Measurements from ENCODE around the gene SVOPL. TPM values are rescaled to one million over a fixed set of nuclear protein-coding genes. Genes with fewer than 3 reads are reported as not detected.

Gene SVOPL
- polyA plus RNA-seq, 1 of the 3 experiments (the other 2 are of a cell fraction), result not detected

- 0 out of 2 replicates have a peak, but pooled peaks cover 7% of the 10 kb centered on the region for H3K9me3 ChIP-seq
- whole genome bisulfite sequencing (ENCODE audit: low lambda C conversion rate), result 96% methylated on average over 3 of the region's 3 CpGs
- no peak overlapping the region for H3K4me3 ChIP-seq (ENCODE audit: low read depth in 2 of 2, low read length in 1 of 2)
- H3F3A ChIP-seq (replicated peaks; ENCODE audit: insufficient read depth), result no peaks in the 10 kb centered on the region
- H3K9ac ChIP-seq, result no peak overlapping the region
- ChIA-PET CTCF (interaction anchor here (0.6 kb wide), 2 partner anchors 11 to 904 kb away, joined by 3 to 4 read pairs; no protein-coding TSS in a partner anchor), POLR2A (no interaction called here)
- no peak overlapping the region for H3K27ac ChIP-seq (ENCODE audit: low read depth in 2 of 2, low read length in 1 of 2)
- DNase-seq, result no peak
- H2AFZ ChIP-seq (ENCODE audit: low read depth), result no peak overlapping the region
- peaks cover 79 to 86% of the 10 kb centered on the region in 2 experiments for H3K36me3 ChIP-seq (replicated peaks in 1 of 2; ENCODE audit: control insufficient read depth in 1 of 2, insufficient read depth in 2 of 2, low read length in 1 of 2)
- H3K27me3 ChIP-seq (ENCODE audit: insufficient read depth), result no peaks in the 10 kb centered on the region
- TF ChIP-seq RFX5 (IDR thresholded peaks at IDR 0.05; ENCODE audit: low read length) (no peak), YY1 (IDR thresholded peaks at IDR 0.05; ENCODE audit: low read depth) (no peak), TEAD4 (IDR thresholded peaks at IDR 0.05; ENCODE audit: borderline replicate concordance, insufficient read depth) (no peak), NFIC (IDR thresholded peaks at IDR 0.05; ENCODE audit: borderline replicate concordance) (no peak), FOXJ3 (CRISPR knock-in tag; IDR thresholded peaks at IDR 0.05) (no peak), ZBTB33 (IDR thresholded peaks at IDR 0.05; ENCODE audit: borderline replicate concordance, low read depth) (no peak), RCOR1 (IDR thresholded peaks at IDR 0.05; ENCODE audit: low read length) (no peak), POLR2AphosphoS5 (IDR thresholded peaks at IDR 0.05; ENCODE audit: low read depth, low read length) (no peak), IRF3 (IDR thresholded peaks at IDR 0.05; ENCODE audit: low read depth, low read length) (no peak), PBX3 (IDR thresholded peaks at IDR 0.05) (no peak), TCF12 (IDR thresholded peaks at IDR 0.05) (no peak), EZH2phosphoT487 (IDR thresholded peaks at IDR 0.05; ENCODE audit: borderline replicate concordance, low read depth) (no peak), NRF1 (IDR thresholded peaks at IDR 0.05; ENCODE audit: low read depth, low read length) (no peak), FOSL2 (IDR thresholded peaks at IDR 0.05; ENCODE audit: borderline replicate concordance, low read depth) (no peak), CTCF (IDR thresholded peaks at IDR 0.05) (no peak), SMC3 (IDR thresholded peaks at IDR 0.05; ENCODE audit: low read depth, low read length) (no peak), TAF1 (IDR thresholded peaks at IDR 0.05; ENCODE audit: borderline replicate concordance, low read depth, low read length) (no peak), USF1 (IDR thresholded peaks at IDR 0.05; ENCODE audit: borderline replicate concordance, low read depth) (no peak), REST (IDR thresholded peaks at IDR 0.05; ENCODE audit: low read depth, low read length) (no peak), CHD2 (IDR thresholded peaks at IDR 0.05; ENCODE audit: low read length, partially characterized antibody) (no peak)
- H3K4me1 ChIP-seq (ENCODE audit: control insufficient read depth in 1 of 2, insufficient read depth in 2 of 2, low read depth in 1 of 2, low read length in 1 of 2), result peaks cover 0 to 5% of the 10 kb centered on the region in 2 experiments; a peak in 2 of 4 replicates
- H3K4me2 ChIP-seq, result no peak overlapping the region
- no peaks in the 10 kb centered on the region for H3K9me2 ChIP-seq
- H3K79me2 ChIP-seq (ENCODE audit: insufficient read depth), result no peaks in the 10 kb centered on the region
- no peaks in the 10 kb centered on the region for H4K20me1 ChIP-seq (ENCODE audit: insufficient read depth)
Measured at GRCh38 chr7:138569418-138569817, 131.7 kb downstream of the SVOPL start.
